GM20000 (cell line): Measurements from ENCODE around the gene ADAMTS3.

Experiments used
- DNase-seq: peaks from one replicate; pipeline ENCODE4 v3.0.0; 2012; ENCODE audit warnings: low spot score
- TF ChIP-seq, protein P1 (sequence below): IDR thresholded peaks from 2 replicates; pipeline ENCODE4 v1.5.1; 2012; ENCODE audit warnings: mild to moderate bottlenecking, control low read depth; ENCODE audit errors: extremely low read depth, missing control alignments

The ADAMTS3 gene

DNA sequence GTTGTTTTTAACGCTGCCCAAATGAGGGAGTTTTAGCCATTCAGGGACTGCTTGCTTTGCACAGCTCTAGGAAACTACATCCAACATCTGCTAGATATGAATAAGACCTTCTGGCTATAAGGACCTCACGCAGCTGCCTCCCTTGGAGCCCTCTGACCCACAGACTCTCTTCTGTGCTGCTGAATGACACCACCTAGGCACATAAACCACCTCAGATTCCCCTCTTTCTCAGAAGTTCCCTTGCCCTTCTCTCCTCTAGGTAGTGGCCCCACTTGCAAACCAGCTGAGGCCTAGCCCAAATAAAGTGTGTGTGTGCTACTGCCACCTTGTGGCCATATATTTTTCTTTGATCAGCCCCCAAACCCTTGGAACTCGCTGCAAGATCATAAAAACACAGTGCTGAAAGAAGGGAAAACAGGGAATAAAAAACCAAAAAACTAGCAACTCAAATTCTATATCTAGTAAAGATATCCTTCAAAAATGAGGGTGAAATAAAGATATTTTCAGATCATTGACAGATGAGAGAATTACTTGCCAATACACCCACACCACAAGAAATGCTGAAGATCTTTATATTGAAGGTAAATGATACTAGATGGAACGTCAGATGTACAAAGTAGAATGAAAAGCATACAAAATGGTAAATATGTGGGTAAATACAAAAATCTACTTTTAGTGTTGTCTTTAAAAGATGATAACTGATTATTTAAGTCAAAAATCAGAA, 265.9 kb downstream of the ADAMTS3 start:
- TF ChIP-seq, protein P1, sequence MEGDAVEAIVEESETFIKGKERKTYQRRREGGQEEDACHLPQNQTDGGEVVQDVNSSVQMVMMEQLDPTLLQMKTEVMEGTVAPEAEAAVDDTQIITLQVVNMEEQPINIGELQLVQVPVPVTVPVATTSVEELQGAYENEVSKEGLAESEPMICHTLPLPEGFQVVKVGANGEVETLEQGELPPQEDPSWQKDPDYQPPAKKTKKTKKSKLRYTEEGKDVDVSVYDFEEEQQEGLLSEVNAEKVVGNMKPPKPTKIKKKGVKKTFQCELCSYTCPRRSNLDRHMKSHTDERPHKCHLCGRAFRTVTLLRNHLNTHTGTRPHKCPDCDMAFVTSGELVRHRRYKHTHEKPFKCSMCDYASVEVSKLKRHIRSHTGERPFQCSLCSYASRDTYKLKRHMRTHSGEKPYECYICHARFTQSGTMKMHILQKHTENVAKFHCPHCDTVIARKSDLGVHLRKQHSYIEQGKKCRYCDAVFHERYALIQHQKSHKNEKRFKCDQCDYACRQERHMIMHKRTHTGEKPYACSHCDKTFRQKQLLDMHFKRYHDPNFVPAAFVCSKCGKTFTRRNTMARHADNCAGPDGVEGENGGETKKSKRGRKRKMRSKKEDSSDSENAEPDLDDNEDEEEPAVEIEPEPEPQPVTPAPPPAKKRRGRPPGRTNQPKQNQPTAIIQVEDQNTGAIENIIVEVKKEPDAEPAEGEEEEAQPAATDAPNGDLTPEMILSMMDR: peak; percentile 55
- DNase-seq: peak; percentile 33

DNA sequence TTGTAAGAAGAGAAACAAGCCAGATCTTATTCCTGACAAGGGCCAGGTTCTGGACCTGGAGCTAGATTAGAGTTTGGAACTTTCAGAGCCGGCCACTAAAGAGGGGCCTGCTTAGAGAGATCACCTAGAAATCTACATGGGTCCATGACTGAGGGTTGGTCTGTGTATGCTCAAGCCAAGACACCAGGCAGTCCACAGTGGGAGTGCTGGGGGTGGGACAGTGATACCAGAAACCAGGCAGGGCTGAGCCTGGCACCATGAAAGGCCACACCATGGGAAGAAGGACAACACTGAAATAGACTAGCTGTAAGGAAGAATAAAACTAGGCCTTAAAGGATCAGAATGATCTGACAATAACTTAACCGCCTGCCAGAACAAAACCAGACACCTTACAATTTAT, 267.3 kb downstream of the ADAMTS3 start:
- no peak for DNase-seq
- TF ChIP-seq, protein P1: no peak

DNA sequence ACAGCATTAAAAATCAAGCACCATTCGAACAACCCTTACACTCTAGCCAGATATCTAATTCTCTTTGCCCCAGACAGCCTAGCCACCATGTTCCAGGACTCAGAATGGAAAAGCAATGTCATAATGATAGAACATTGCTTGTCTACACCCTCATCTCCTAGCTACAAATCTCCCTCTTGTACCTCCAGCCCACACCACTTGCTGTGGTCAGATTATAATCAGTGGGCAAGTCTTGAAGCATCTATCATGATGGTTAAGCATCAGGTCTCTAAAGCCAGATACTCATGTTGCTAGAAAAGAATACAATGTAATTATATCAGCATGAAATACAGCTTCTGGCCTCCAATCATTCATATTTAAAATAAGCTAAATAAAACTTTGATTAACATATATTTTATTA, 268.9 kb downstream of the ADAMTS3 start:
- DNase-seq: no peak
- TF ChIP-seq, protein P1: no peak

DNA sequence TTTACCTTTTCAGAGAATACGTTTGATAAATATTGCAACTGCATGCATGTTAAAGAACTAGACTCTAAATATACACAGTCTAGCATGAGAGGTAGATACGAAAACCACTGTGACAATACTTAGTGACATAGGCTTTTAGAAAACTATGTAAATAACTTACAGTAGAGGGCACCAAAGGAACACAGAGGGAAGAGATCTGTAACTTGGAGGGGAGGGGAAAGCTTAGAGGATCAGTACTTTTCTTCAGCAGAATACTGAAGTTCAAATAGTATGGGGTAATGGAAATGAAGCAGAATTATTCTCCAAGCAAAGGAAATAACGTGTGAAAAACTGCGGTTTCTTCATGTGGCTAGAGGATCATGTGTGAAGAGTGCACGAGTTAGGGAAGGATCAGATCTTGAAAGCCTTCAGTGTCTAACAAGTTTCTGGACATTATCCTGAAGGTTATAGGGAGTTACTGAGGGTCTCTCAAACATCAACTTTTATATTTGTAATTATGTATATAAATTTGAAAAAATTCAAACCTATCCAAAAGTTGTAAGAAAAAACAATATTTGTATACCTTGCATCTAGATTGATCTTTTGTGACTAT, 273.0 kb downstream of the ADAMTS3 start:
- peak; percentile 5 for DNase-seq
- TF ChIP-seq, protein P1: no peak

DNA sequence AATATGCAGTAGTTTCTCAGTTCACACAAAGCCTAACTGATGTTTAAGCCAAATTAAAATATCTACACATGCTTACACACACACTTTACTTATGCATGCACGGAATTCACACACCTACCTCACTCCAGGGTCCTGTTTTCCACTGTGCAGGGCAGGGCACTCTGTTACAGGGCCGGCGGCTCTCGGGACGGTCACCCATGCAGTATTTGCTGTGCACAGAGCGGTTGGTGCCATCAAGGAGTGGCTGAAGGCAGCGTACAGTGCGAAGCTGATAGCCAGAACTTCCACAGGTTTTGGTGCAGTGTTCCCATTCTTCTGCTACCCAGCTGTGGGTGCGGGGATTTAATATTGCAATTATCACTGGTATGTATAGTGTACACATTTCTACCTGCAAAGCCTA, 278.3 kb downstream of the ADAMTS3 start:
- no peak for DNase-seq
- TF ChIP-seq, protein P1: no peak

DNA sequence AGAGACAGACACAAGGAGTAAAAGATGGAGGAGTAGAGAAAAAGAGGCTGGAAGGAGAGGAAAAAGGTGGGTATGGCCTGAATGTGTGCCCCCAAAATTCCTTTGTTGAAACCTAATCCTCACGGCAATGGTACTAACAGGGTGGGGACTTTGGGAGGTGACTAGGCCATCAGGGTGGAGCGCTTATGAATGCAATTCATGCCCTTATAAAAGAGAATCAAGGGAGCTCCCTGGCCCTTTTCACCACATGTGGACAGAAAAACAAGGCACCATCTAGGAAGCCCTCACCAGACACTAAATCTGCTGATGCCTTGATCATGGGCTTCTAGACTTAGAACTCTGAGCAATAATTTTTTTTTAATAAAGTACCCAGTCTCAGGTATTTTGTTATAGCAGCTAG, 282.1 kb downstream of the ADAMTS3 start:
- TF ChIP-seq, protein P1: no peak

DNA sequence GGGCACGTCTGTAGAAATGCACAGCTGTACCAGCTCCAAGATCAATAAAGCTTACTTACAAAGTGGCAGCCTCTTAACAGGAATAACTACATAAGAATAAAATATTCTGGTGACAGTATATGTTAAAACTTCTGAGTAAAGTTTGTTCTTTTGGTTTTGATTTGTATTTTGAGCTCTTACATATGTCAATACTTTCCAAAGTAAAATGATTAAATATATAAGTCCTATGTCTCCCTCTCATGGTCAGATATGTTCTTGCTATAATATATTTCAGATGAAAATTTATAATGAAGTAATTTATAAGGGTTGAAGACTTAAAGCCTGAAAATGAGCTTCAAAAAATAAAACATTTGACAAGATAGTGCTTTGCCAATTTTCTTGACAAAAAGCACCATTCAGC, 282.8 kb downstream of the ADAMTS3 start:
- DNase-seq: no peak
- TF ChIP-seq, protein P1: no peak

More for the DNA sequence above, 282.1 kb downstream of the ADAMTS3 start:
- no peak for DNase-seq
